HG03196 (cell line): ENCODE measurements around the gene ROBO3.

Source experiments
- ATAC-seq: cut with Tn5 transposase; IDR thresholded peaks from one replicate; pipeline ENCODE4 v1.9.1; 2021; ENCODE audit not compliant: unreplicated experiment

Gene ROBO3

GRCh38 chr11:124917115-124917637, 51.9 kb downstream of the ROBO3 start:
- no peak for ATAC-seq

DNA sequence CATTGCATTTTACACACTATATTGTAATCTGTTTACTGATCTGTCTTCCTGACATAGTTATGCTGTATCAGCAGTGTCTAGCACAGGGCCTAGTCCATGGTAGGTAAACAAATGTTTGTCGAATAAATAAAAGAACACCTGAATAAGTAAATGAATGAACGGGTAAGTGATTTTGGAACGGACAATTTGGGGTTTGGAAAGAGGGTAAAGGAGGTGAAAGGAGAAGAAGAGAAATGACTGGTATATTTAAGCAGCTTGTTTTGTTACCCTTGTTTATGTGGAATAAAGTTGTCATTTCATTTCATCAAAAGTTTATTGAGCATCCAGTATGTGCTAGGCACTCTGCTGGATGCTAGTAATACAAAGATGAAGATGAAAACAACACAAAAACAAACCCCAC, 53.7 kb downstream of the ROBO3 start, which contains the start of gene HEPN1:
TSS of gene HEPN1 (plus strand) at position 301 of the 400 bp plus-strand sequence.
- ATAC-seq: no peak

GRCh38 chr11:124919898-124920297, 54.7 kb downstream of the ROBO3 start:
- no peak for ATAC-seq

DNA sequence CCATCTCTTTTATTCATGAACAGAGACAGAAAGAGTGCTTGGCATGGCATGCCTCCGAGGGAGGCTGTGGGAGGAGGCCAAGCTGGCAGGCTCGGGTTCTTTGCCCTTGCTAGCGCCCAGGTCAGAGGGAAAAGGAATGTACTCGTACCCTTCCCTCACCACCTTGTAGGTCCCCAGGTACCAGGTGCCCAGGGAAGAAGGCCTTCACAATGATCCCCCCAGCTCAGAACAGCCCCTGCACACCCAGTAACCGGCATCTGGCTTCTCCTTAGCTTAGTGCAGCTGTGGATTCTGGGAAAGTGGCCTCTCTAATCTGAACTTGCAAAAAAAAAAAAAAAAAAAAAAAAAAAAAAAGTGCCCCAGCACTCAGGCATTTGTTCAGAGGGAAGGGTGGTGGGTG, 55.1 kb downstream of the ROBO3 start:
- no peak for ATAC-seq

- ATAC-seq: peak; percentile 69
Measured at GRCh38 chr11:124920870-124921609, 55.8 kb downstream of the ROBO3 start.

DNA sequence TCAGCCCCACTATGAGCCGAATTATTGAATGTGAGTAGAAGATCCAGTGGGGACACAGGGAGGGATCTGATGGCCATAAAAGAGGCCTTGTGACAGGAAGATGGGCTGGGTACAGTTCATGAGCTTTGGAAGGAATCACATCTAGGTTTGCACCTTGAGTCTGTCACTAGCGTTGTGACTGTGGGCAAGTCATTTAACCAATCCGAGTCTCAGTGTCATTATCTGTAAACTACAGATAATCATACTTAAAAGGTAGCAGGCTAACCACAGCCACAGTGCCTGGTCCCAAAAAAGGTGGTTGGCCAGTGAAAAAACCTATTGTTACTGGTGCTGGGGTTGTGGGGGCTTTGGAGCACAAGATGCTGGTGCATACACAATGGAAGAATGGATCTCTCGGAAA, 57.6 kb downstream of the ROBO3 start:
- no peak for ATAC-seq

DNA sequence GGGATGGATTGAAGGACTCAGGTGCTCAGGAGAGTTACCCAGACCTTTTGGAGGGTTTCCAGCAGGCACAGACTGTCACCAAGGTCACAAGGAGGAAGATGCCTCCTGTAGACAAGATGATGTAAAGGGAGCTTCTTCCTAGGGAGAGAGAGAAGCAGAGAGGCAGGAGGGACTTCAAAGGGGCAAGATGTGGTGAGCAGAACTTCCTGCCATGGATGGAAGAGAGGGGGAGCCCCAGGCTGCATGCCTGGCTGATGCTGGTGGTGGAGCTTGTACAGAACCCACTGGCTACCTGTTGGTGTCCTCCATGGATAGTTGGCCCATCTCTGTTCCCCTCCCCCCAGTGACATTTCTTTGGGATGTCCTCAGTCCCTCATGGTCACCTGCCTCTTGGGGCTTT, 58.1 kb downstream of the ROBO3 start:
- ATAC-seq: no peak

GRCh38 chr11:124928942-124929665, 63.9 kb downstream of the ROBO3 start:
- no peak for ATAC-seq

DNA sequence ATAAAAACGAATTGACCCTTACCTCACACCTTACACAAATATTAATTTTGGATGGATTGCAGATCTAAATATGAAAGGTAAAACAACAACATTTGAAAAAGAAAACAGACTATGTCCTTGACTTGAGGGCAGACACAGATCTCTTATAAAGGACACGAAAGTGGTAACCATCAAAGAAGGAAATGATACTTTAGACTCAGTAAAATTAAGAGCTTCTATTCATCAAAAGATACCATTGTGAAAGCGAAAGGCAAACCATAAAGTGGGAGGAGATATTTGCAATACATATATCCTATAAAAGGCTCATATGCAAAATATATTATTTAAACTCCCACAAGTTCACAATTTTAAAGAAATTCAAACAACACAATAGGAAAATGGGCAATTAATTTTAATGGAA, 65.6 kb downstream of the ROBO3 start:
- ATAC-seq: peak; percentile 81
